GM21447 (cell line): ENCODE results near the gene MT1A.

ENCODE experiments used
- ATAC-seq: cut with Tn5 transposase; IDR thresholded peaks from one replicate; pipeline ENCODE4 v1.9.1; 2021; ENCODE audit not compliant: unreplicated experiment

The MT1A gene

GRCh38 chr16:56675685-56676210, 37.3 kb downstream of the MT1A start:
- no peak for ATAC-seq

GRCh38 chr16:56677474-56677873, 39.0 kb downstream of the MT1A start:
- no peak for ATAC-seq

- no peak for ATAC-seq
Observed at GRCh38 chr16:56679078-56679730, 40.7 kb downstream of the MT1A start.

DNA sequence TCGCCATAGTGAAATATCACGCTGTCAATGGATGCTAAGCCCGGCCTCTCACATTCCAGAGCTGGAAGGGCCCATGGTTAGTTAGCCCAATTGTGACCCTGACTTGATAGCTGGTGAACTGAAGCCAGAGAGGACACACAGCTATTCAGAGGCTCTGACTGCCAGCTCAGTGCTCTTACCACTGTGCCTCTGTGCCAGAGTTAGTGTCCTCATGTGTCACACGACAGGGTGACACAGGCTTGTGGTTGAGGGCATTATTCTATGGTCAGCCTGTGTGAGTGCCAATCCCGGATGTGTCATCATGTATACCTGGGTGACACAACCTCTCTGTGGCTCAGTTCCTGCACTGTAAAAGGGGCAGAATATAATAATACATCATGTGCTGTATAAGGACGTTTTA, 41.4 kb downstream of the MT1A start:
- no peak for ATAC-seq

GRCh38 chr16:56681939-56682702, 43.7 kb downstream of the MT1A start, which contains the start of gene MT1X:
Gene MT1X (plus strand): TSS chr16:56682470. CDS start chr16:56682541, 71 bp downstream.
- peak; percentile 94 for ATAC-seq

DNA sequence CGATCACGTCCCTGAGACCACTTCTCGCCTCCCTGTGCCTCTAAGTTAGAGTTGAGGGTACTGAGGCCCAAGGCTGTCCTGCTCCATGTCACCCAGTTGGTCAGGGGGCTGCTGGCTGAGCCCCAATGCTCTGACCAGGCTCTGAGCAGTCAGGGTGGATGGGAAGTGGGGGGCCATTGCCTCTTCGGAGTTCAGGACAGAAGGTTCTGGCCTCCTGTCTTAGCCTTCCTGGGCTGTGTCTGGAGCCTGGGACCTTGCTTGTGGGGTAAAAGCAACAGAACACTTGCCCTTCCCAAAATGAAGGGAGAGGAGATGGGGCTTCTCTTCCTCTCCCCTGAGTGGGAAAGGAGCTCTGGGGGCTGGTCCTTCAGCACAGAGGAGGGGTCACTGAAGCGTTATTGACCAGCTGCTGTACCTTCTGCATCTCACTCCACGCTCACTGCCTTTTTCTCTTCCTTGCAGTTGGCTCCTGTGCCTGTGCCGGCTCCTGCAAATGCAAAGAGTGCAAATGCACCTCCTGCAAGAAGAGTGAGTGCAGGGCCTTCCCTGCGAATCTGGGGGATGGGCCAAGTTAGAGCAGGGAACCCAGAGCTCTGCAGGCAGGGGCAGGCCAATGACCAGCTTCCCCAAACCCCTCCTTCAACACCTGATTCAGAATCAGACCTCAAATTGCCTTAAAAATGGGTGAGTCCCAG, 44.4 kb downstream of the MT1A start:
- peak; percentile 3 for ATAC-seq

- no peak for ATAC-seq
Observed at GRCh38 chr16:56683424-56684172, 45.1 kb downstream of the MT1A start.

- no peak for ATAC-seq
Observed at GRCh38 chr16:56684256-56684925, 45.9 kb downstream of the MT1A start.

DNA sequence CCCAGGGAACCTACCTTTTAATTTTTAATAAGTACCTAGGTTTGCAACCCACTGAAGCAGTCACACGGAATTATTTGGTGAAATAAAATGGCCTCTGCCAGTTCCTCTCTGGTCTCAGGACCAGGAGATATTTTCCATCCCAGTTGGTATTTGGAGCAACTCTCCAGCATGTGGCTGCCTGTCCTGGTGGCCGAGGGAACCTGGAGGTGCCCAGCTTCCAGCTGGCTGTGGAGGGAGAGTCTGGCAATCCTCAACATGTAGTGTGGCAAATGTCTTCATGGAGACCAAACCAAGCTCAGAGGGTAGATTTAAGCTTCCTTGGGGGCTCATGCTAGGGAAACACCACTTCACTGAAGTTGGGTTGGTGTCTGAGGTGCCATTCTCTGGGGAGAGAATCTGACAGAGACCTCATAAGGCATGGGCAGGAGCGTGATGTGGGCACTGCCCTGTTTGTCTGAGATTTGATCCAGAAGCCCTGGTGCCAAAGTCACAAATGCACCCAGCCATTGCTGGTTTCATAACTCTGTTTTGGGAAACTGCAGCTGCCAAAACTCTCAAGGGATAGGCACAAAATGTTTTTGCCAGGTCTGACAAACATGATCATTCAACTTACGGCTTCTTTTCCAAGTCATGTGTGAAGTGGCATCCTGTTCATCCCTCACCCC, 46.6 kb downstream of the MT1A start:
- no peak for ATAC-seq

DNA sequence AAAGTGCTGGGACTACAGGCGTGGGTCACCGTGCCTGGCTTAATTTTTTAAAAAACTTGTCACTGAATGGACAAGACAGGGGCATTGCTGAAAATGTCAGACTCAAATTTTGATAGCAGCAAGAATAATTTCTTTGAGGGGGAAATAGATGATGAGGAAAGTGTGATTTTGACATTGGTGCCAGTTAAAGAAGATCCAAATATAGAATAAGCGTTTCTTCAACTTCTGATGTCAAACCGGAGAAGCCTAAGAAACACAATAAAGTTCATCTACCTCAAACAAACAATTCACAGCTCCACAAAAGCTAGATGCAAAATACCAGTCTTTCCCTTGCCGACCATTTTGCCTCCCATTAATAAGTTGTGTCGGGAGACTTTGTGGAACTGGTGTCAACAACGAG, 48.3 kb downstream of the MT1A start:
- no peak for ATAC-seq

DNA sequence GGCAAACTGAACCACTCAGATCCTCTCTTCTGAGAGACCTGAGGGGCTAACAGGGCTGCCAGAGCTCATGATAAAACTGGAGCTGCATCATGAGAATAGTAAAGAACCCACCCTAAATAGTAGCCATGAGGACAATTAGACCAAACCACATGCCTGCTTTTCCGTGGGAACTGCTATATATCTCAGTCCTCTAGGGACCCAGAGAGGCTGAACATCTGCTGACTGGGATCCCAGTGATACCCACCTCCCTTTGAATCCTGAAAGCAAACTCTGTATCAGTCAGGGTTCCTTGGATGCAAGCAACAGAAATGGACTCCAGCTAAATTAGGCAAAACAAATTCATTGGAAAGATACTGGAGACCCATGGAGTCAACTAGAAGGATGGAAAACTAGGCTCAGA, 50.3 kb downstream of the MT1A start:
- ATAC-seq = no peak

DNA sequence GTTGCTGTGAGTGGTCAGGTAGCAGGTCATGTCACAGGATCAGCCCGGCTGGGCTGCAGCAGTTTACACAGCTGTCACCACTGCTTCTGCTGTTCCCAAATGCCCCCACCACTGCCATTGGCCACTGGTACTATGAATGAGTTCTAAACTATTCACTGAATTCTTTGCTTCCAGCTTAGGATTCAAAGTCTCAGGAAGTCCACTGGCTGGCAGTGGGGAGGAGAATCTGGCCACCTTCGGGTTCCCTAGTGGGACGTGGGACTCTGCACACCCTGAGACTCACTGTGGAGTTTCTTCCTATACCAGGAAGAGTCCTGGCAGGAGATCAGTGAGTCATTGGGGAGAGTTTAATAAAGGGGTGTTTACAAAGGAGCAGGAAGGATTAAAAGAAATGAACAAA, 50.7 kb downstream of the MT1A start:
- ATAC-seq = no peak
